NCI-H2107 treated with DMSO at 0.1 percent for 48 hours (cell line): Measurements from ENCODE around the gene PHF20.
"Not testable (repeated sequence)": the region's sequence is repeated elsewhere in the genome, so short reads cannot be mapped to it uniquely, and the experiment has no call there.

Experiments used
- DNase-seq: peaks from one replicate; lab custom pipeline; 2025; ENCODE audit not compliant: unreplicated experiment; lab: John Stamatoyannopoulos, UW

The PHF20 gene

GRCh38 chr20:35773154-35773751 lies 1.4 kb downstream of the PHF20 start:
- DNase-seq = no peak

GRCh38 chr20:35774391-35774790 lies 2.6 kb downstream of the PHF20 start:
- no peak for DNase-seq

GRCh38 chr20:35776513-35777101 lies 4.8 kb downstream of the PHF20 start:
- DNase-seq = peak; percentile 7

GRCh38 chr20:35783811-35784210 lies 12.0 kb downstream of the PHF20 start:
- not testable (repeated sequence) for DNase-seq

DNA sequence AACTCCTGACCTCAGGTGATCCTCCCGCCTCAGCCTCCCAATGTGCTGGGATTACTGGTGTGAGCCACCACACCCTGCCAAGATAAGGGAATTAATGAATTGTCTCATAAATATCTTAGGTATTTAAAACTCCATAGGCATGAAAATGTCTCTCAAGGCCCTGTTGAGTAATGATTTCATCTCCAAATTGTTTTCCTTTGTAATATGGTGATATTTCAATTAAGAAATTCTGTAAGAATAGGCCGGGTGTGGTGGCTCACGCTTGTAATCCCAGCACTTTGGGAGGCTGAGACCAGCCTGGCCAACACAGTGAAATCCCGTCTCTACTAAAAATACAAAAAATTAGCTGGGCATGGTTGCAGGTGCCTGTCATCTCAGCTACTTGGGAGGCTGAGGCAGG lies 13.7 kb downstream of the PHF20 start:
- DNase-seq = not testable (repeated sequence)

- DNase-seq = no peak
Observed at GRCh38 chr20:35788796-35789195, 17.0 kb downstream of the PHF20 start.

DNA sequence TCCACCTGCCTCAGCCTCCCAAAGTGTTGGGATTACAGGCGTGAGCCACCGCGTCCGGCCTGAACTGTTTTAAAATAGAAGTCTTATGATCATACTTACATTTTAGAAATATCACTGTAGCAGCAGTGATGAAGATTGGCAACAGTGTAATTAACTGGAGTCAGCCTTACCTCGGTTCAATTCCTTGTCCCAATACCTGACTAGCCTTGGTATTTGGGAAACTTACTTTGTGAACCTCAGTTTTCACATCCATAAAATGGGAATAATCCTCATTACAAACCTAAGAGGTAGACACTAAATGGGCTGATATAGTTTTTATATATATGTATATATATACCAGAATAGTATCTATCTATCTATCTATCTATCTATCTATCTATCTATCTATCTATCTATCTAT lies 19.3 kb downstream of the PHF20 start:
- DNase-seq = no peak

- no peak for DNase-seq
Observed at GRCh38 chr20:35791821-35792220, 20.0 kb downstream of the PHF20 start.

- no peak for DNase-seq
Observed at GRCh38 chr20:35792740-35793139, 20.9 kb downstream of the PHF20 start.

GRCh38 chr20:35796571-35796970 lies 24.8 kb downstream of the PHF20 start:
- DNase-seq = no peak

- DNase-seq = no peak
Observed at GRCh38 chr20:35801865-35802264, 30.1 kb downstream of the PHF20 start.

DNA sequence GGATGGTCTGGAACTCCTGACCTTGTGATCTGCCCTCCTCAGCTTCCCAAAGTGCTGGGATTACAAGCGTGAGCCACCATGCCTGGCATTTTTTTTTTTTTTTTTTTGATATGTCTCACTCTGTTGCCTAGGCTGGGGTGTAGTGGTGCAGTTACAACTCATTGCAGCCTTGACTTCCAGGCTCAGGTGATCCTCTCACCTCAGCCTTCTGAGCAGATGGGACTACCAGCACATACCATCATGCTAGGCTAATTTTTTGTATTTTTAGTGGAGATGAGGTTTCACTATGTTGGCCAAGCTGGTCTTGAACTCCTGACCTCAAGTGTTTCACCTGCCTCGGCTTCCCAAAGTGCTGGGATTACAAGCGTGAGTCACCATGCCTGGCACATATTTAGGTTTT lies 34.3 kb downstream of the PHF20 start:
- no peak for DNase-seq

GRCh38 chr20:35807877-35808276 lies 36.1 kb downstream of the PHF20 start:
- no peak for DNase-seq

DNA sequence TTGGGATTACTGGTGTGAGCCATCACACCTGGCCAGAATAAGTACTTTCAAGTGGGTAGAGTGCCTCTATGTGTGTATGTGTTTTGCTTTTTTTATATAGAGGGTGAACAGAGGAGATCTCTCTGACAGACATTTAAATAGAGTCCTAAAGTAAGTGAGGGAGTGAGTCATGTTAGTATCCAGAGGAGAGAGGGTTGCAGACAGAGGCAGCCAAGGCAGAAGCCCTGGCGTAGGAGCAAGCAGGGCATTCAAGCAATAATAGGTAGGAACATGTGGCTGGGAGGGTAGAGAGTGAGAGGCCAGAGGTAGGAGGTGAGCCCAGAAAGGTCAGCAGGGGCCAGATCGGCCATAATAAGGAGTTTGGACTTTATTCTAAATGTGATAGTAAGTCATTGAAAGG lies 48.9 kb downstream of the PHF20 start:
- no peak for DNase-seq

DNA sequence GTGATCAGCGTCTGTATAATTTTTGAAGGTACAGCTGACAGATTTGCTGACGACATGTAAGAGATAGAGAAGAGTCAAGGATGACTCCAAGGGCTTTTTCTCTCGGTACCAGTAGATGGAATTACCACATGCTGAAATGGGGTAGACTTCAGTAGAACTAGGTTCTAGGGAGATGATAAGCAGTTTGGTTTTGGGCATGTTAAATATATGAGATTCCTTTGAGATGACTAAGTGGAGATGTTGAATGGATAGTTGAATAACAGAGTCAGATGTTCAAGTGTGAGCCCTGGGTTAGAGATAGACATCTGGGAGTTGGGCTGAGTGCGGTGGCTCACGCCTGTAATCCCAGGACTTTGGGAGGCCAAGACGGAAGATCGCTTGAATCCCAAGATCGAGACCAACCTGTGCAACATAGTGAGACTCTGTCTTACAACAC lies 50.0 kb downstream of the PHF20 start:
- DNase-seq = no peak

DNA sequence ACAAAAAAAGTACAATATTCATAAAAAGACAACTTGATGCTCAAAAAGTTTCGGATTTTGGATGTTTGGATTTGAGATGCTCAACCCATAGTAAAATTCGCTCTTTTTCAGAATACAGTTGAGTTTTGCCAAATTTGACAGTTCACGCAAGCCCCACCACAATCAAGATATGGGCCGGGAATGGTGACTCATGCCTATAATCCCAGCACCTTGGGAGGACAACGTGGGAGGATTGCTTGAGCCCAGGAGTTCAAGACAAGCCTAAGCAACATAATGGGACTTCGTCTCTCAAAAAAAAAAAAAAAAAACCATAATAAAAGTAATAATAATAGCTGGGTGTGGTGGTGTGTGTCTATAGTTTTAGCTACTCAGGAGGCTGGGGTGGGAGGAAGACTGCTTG lies 51.3 kb downstream of the PHF20 start:
- DNase-seq = no peak

DNA sequence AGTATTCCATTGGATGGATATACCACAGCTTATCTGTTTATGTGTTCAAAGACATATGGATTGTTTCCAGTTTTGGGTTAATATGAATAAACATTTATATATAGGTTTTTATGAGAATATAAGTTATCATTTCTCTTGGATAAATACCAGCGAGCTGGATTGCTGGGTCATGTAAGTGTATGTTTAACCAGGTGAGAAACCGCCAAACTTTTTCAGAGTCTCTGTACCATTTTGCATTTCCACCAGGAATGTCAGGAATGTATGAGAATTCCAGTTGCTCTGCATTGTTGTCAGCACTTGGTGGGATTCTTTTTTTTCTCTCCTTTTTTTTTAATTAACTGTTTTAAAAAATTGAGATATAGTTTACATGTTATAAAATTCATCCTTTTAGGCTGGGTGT lies 52.1 kb downstream of the PHF20 start:
- no peak for DNase-seq

GRCh38 chr20:35826397-35826998 lies 54.7 kb downstream of the PHF20 start:
- DNase-seq = no peak

DNA sequence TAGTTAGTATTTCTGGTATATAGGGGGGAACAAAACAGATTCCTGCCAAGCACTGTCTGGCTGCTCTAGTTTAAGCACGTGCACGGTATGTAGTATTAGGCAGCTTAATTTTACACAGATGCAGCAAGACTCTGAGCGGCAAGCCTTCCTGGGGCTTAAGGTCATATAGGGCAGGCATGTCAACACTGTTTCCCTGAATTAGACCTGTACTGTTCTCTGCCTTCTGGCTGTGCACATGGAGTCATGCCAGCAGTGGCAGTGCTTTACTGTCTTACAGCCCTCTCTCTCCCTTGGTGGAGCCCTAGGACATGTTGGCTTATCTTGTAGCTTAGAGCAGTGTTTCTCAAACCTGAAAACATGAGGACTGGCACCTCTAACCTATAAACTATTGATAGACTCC lies 56.6 kb downstream of the PHF20 start:
- DNase-seq = no peak

DNA sequence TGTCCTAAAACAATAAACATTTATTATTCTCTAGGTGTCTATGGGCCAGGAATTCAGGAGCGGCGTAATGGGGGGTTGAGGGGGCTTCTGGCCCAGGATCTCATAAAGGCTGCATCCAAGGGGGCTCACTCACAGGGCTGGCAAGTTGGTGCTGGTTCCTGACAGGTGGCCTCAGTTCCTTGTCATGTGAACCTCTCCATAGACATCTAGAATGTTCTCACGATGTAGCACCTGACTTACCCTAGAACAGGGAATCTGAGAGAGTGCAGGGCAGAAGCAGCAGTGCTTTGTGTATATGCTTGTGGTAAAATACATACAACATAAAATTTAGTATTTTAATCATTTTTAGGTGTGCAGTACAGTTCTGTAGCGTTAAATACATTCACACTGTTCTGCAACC lies 57.1 kb downstream of the PHF20 start:
- no peak for DNase-seq

- DNase-seq = no peak
Observed at GRCh38 chr20:35830264-35830663, 58.4 kb downstream of the PHF20 start.

GRCh38 chr20:35831029-35831428 lies 59.2 kb downstream of the PHF20 start:
- DNase-seq = no peak

GRCh38 chr20:35831971-35832370 lies 60.2 kb downstream of the PHF20 start:
- DNase-seq = no peak
